Measurements from ENCODE around the gene OTC. TPM values are rescaled to one million over a fixed set of nuclear protein-coding genes. Genes with fewer than 3 reads are reported as not detected.

Gene OTC
- polyA plus RNA-seq, 1 experiment = not detected

DNA sequence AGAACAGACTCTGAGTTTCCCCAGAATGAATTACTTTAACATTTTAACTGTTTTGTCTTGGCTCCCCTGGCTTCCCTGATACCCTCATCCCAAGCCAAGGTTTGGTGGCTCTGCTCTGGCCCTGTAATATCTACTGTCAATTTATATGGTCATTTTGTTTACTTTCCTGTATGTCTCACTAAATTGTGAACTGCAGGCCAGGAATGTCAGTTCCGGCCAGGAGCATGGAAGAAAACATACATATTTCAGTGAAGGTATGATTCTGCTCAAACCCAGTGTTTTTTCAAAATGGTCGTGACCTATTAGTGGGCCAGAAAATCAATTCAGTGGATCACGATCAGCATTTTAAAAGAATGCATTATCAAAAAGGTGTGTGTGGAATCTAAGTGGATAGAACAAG is 26.3 kb upstream of the OTC start:
- CTCF ChIA-PET = interaction anchor here (0.8 to 2.6 kb wide), 4 partner anchors 22 to 400 kb away, joined by 3 to 11 read pairs (median 4); no protein-coding TSS in a partner anchor
- TF ChIP-seq, protein P1, sequence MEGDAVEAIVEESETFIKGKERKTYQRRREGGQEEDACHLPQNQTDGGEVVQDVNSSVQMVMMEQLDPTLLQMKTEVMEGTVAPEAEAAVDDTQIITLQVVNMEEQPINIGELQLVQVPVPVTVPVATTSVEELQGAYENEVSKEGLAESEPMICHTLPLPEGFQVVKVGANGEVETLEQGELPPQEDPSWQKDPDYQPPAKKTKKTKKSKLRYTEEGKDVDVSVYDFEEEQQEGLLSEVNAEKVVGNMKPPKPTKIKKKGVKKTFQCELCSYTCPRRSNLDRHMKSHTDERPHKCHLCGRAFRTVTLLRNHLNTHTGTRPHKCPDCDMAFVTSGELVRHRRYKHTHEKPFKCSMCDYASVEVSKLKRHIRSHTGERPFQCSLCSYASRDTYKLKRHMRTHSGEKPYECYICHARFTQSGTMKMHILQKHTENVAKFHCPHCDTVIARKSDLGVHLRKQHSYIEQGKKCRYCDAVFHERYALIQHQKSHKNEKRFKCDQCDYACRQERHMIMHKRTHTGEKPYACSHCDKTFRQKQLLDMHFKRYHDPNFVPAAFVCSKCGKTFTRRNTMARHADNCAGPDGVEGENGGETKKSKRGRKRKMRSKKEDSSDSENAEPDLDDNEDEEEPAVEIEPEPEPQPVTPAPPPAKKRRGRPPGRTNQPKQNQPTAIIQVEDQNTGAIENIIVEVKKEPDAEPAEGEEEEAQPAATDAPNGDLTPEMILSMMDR (IDR thresholded peaks at IDR 0.05; ENCODE audit: insufficient read depth, low read depth, low read length) = no peak
- POLR2A ChIA-PET = no interaction called here

DNA sequence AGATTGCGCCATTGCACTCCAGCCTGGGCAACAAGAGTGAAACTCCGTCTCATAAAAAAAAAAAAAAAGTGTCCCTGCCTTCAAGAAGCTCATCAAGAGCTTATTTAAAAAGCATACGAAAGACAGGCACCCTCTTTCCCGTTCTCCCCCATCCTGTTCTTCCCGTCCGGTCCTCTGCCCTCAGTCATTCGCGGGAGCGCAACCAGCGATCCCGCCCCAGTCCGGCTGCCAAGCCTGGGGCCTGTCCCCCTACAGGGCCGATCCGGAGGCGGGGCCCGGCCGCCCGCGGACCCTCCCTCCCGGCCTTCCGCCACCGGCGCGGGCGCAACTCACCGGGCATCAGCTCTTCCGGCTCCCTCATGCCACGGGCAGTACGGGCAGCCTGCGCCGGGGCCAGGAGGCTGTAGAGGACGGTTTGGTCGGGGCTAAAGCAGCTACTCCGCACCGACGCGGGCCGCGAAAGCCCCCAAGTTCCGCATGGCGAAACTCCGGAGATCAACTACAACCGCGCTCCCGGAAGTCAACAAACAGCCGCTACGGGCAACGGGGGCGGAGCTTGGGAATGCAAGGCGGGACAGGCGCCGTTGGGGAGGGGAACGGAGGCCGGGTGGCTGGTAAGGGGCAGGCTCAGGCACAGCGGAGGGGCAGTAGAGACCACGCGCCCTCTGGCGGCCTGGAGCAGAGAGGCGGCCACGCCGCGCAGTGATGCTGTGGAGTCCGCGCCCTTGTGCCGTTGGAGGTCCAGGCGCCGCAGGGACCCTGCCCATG is 25.2 kb upstream of the OTC start, which contains the start of gene RPGR:
TSS of gene RPGR (minus strand) at position 503 of the 768 bp plus-strand sequence. CDS start at position 361, 142 bp downstream.
- peak; percentile 45 for DNase-seq (ENCODE audit: low read depth)
- Histone ChIP-seq H3K4me3 (ENCODE audit: low read depth, low read length) (peak within 1 kb of the TSS; percentile 80), H3K36me3 (ENCODE audit: control insufficient read depth, insufficient read depth, low read length) (no peaks in the 10 kb centered on the region), H3K27me3 (ENCODE audit: control insufficient read depth, insufficient read depth, low read length) (no peaks in the 10 kb centered on the region)
- TF ChIP-seq, protein P1 (IDR thresholded peaks at IDR 0.05; ENCODE audit: insufficient read depth, low read depth, low read length) = peak; percentile 86
- POLR2A ChIA-PET = interaction anchor here (0.7 kb wide), 1 partner anchor 93 kb away, joined by 4 read pairs; no protein-coding TSS in a partner anchor
- CTCF ChIA-PET = interaction anchor here (0.6 to 2.6 kb wide), 26 partner anchors 9 to 416 kb away, joined by 3 to 17 read pairs (median 4); no protein-coding TSS in a partner anchor

More for the DNA sequence above, 26.3 kb upstream of the OTC start:
- no peak for DNase-seq (ENCODE audit: low read depth)
- Histone ChIP-seq H3K4me3 (ENCODE audit: low read depth, low read length) (peak overlapping the region; percentile 80), H3K36me3 (ENCODE audit: control insufficient read depth, insufficient read depth, low read length) (no peaks in the 10 kb centered on the region), H3K27me3 (ENCODE audit: control insufficient read depth, insufficient read depth, low read length) (no peaks in the 10 kb centered on the region)

DNA sequence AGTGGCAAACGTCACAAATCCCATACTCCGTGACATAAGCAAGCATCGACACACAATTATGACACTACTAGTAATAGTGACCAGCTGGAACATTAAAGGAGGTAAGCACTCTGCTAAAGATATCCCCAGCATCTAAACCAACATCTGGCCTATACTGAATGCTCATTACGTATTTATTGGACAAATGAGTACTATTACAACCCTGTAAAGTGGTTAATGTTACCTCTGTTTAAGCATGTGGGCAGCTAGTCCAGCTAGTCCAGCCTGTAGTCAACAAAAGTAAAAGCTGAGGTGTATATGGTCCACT is 24.7 kb upstream of the OTC start:
- POLR2A ChIA-PET = no interaction called here
- no peaks in the 10 kb centered on the region for H3K27me3 ChIP-seq (ENCODE audit: control insufficient read depth, insufficient read depth, low read length)
- 0 out of 2 replicates have a peak overlapping the region, but pooled peaks have one; percentile 2 for H3K4me3 ChIP-seq (ENCODE audit: low read depth, low read length)
- TF ChIP-seq, protein P1 (IDR thresholded peaks at IDR 0.05; ENCODE audit: insufficient read depth, low read depth, low read length) = no peak
- no peaks in the 10 kb centered on the region for H3K36me3 ChIP-seq (ENCODE audit: control insufficient read depth, insufficient read depth, low read length)
- no peak for DNase-seq (ENCODE audit: low read depth)
- CTCF ChIA-PET = interaction anchor here (0.6 to 2.6 kb wide), 16 partner anchors 9 to 416 kb away, joined by 3 to 17 read pairs (median 4); no protein-coding TSS in a partner anchor

DNA sequence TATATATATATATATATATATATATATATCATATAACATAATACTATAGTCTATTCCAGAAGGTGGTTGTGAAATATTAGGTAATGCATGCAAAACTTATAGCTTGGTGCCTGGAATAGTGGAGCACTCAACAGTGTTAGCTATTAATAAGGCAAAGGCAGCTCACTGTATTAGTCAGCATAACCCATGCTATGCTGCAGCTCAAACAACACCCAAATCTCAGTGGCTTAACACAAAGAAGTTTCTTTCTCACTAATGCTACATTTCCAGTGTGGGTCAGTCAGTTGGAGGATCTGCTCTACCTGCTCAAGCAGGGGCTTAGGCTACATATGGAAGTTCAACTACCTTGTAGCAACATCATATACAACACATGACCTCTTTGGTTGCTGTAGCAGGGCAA is 19.9 kb upstream of the OTC start:
- ChIA-PET POLR2A (no interaction called here), CTCF (interaction anchor here (1.1 kb wide), 1 partner anchor 39 kb away, joined by 3 read pairs; no protein-coding TSS in a partner anchor)
- Histone ChIP-seq H3K27me3 (ENCODE audit: control insufficient read depth, insufficient read depth, low read length) (no peaks in the 10 kb centered on the region), H3K36me3 (ENCODE audit: control insufficient read depth, insufficient read depth, low read length) (no peaks in the 10 kb centered on the region), H3K4me3 (ENCODE audit: low read depth, low read length) (no peak overlapping the region)
- no peak for DNase-seq (ENCODE audit: low read depth)
- TF ChIP-seq, protein P1 (IDR thresholded peaks at IDR 0.05; ENCODE audit: insufficient read depth, low read depth, low read length) = no peak

DNA sequence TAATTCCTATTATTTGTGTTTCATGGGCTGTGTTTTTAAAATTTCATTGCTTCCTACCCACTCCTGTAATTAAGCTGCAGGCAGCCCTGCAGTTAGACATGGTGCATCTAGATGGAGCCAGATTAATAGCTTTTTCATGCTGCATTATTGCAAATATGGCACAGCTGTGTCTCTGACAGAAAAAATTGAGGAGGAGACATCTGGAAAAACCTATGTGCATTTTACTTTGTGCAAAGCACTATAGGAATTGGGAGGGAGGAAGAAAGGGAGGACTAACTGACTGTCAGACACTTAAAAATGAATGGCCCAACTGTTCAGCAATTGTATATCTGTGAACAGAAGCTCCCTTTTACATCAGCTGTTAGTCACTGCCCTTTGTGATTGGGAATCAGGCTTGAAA is 17.0 kb upstream of the OTC start:
- Histone ChIP-seq H3K4me3 (ENCODE audit: low read depth, low read length) (no peak overlapping the region), H3K36me3 (ENCODE audit: control insufficient read depth, insufficient read depth, low read length) (no peaks in the 10 kb centered on the region), H3K27me3 (ENCODE audit: control insufficient read depth, insufficient read depth, low read length) (no peaks in the 10 kb centered on the region)
- ChIA-PET CTCF (interaction anchor here (0.7 to 1.2 kb wide), 3 partner anchors 8 to 319 kb away, joined by 3 read pairs; no protein-coding TSS in a partner anchor), POLR2A (interaction anchor here (0.5 kb wide), 1 partner anchor 183 kb away, joined by 3 read pairs; no protein-coding TSS in a partner anchor)
- TF ChIP-seq, protein P1 (IDR thresholded peaks at IDR 0.05; ENCODE audit: insufficient read depth, low read depth, low read length) = no peak
- no peak for DNase-seq (ENCODE audit: low read depth)

Measured in BJ (cell line).